Keratinocyte (primary cell): ENCODE measurements around the gene NR3C2. TPM values are rescaled to one million over a fixed set of nuclear protein-coding genes. Genes with fewer than 3 reads are reported as not detected.

ENCODE experiments used
- DNase-seq: peaks from one replicate; pipeline ENCODE4 v3.0.0-alpha.2; 2011; ENCODE audit warnings: low read depth, missing footprints, low spot score
- FAIRE-seq: peaks from 2 replicates; lab custom pipeline; 2011; peaks lifted over from hg19 to GRCh38; lab: Jason Lieb, UNC
- H2AFZ ChIP-seq: 2 replicates; pipeline ENCODE4 v1.6.0; 2012; ENCODE audit warnings: low read length, control low read depth, inconsistent platforms; ENCODE audit not compliant: control insufficient read depth
- H3K27ac ChIP-seq: 2 replicates; pipeline ENCODE4 v1.5.1; 2011; ENCODE audit warnings: low read length; ENCODE audit not compliant: control insufficient read depth, insufficient read depth
- H3K27me3 ChIP-seq: 3 replicates; pipeline ENCODE4 v1.6.0; 2011; ENCODE audit warnings: low read length; ENCODE audit not compliant: control insufficient read depth, insufficient read depth; ENCODE audit errors: extremely low read depth
- H3K36me3 ChIP-seq, 2 experiments: 2 replicates in 1 of 2; 3 replicates in 1 of 2; pipeline ENCODE4 v1.5.1; 2011; ENCODE audit warnings: low read length in 2 of 2, mild to moderate bottlenecking in 1 of 2; ENCODE audit not compliant: control insufficient read depth in 2 of 2, insufficient read depth in 2 of 2; ENCODE audit errors: extremely low read depth in 1 of 2
- H3K4me1 ChIP-seq: 3 replicates; pipeline ENCODE4 v1.5.1; 2011; ENCODE audit warnings: low read length; ENCODE audit not compliant: control insufficient read depth, insufficient read depth; ENCODE audit errors: extremely low read depth
- H3K4me2 ChIP-seq: 3 replicates; pipeline ENCODE4 v1.6.0; 2011; ENCODE audit warnings: low read depth, low read length; ENCODE audit not compliant: control insufficient read depth, insufficient read depth; ENCODE audit errors: extremely low read depth
- H3K4me3 ChIP-seq, 3 experiments: fragments of 200-600 bp in 1 of 3; sonication (generic) in 1 of 3; 2 replicates in 2 of 3; 3 replicates in 1 of 3; pipeline ENCODE4 v1.5.1; 2011 to 2016; ENCODE audit warnings: low read length in 3 of 3, mild to moderate bottlenecking in 3 of 3, control low read depth in 2 of 3, inconsistent platforms in 1 of 3, low read depth in 1 of 3, mixed read lengths in 1 of 3, mixed run types in 1 of 3, moderate library complexity in 1 of 3; ENCODE audit not compliant: control insufficient read depth in 2 of 3, insufficient read depth in 2 of 3; ENCODE audit errors: extremely low read depth in 1 of 3
- H3K79me2 ChIP-seq: 2 replicates; pipeline ENCODE4 v1.6.0; 2012; ENCODE audit warnings: low read length; ENCODE audit not compliant: control insufficient read depth, insufficient read depth
- H3K9ac ChIP-seq: 3 replicates; pipeline ENCODE4 v1.6.0; 2011; ENCODE audit warnings: low read length; ENCODE audit not compliant: control insufficient read depth, insufficient read depth; ENCODE audit errors: extremely low read depth
- H3K9me1 ChIP-seq: 3 replicates; pipeline ENCODE4 v1.6.0; 2011; ENCODE audit warnings: low read length; ENCODE audit not compliant: control insufficient read depth, insufficient read depth; ENCODE audit errors: extremely low read depth
- H3K9me3 ChIP-seq: 2 replicates; pipeline ENCODE4 v1.5.1; 2012; ENCODE audit warnings: low read depth, low read length; ENCODE audit not compliant: control insufficient read depth
- H4K20me1 ChIP-seq: 3 replicates; pipeline ENCODE4 v1.6.0; 2011; ENCODE audit warnings: low read length; ENCODE audit not compliant: control insufficient read depth, insufficient read depth; ENCODE audit errors: extremely low read depth
- EZH2 ChIP-seq: IDR thresholded peaks from one replicate; pipeline ENCODE4 v1.6.1; 2012; ENCODE audit warnings: inconsistent platforms, mild to moderate bottlenecking, low read length, moderate library complexity
- dilution Hi-C: fragments of 300-500 bp; cut with MboI; formaldehyde crosslinking; loops from one replicate; pipeline ENCODE4 v1.7.0; 2020; ENCODE audit warnings: low sequenced_read_pairs; ENCODE audit not compliant: extremely low pct_ligation_motif_present
- polyA plus RNA-seq, 5 experiments: library from polyadenylated mRNA; depleted of rRNA in 3 of 5; stranded (reverse) in 3 of 5; stranded (forward) in 1 of 5; unstranded in 1 of 5; fragments of >200 nt; gene quantifications; 1 replicate in 1 of 5; 2 replicates in 3 of 5; 3 replicates in 1 of 5; pipeline versions ENCODE4 v1.2.1 to v1.2.3, GENCODE V29; 2011 to 2012; ENCODE audit warnings: missing spikeins in 2 of 5, low read depth in 1 of 5, low replicate concordance in 1 of 5
- TF ChIP-seq, protein P1 (sequence below), 3 experiments: IDR thresholded peaks in 1 of 3; conservative IDR thresholded peaks in 1 of 3; optimal IDR thresholded peaks in 1 of 3; 2 replicates in 2 of 3; 3 replicates in 1 of 3; pipeline versions ENCODE3 to v1.5.1; 2011; ENCODE audit warnings: low read length in 3 of 3, mild to moderate bottlenecking in 3 of 3, moderate library complexity in 2 of 3, control low read depth in 1 of 3, inconsistent platforms in 1 of 3; ENCODE audit not compliant: insufficient read depth in 2 of 3; ENCODE audit errors: extremely low read depth in 1 of 3

NR3C2 gene
- polyA plus RNA-seq, 1 donor (not counting 4 experiments of a cell fraction or from before 2014, with no cell fraction given), result 1.5 TPM

DNA sequence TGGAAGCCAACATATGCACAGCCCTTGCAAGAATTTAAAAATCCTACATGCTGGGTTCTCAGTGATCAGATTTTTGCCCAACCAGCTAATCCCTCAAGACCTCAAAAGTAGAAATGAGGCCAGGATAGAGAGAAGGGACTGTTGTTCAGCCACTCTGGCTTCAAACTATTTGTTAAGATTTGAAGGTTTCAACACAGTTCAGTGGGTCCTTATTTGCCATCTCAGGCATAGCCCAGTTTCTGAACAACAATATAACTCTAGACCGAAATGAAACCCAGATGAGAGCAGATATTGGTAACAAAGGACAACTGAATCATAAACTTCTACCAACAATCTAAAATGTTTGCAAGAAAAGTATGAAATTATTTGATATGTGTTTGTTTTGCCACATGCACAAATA, 237.3 kb downstream of the NR3C2 start:
- dilution Hi-C loops, result no loop called here
- no peak for FAIRE-seq
- Histone ChIP-seq H3K9me3 (no peaks in the 10 kb centered on the region), H2AFZ (no peak overlapping the region), H3K4me2 (no peak overlapping the region), H3K36me3 (no peaks in the 10 kb centered on the region), H3K9me1 (no peaks in the 10 kb centered on the region), H3K27me3 (no peaks in the 10 kb centered on the region), H4K20me1 (no peaks in the 10 kb centered on the region), H3K79me2 (no peaks in the 10 kb centered on the region), H3K4me1 (no peaks in the 10 kb centered on the region), H3K4me3 (no peak overlapping the region), H3K27ac (no peak overlapping the region), H3K9ac (no peak overlapping the region)
- TF ChIP-seq, protein P1, sequence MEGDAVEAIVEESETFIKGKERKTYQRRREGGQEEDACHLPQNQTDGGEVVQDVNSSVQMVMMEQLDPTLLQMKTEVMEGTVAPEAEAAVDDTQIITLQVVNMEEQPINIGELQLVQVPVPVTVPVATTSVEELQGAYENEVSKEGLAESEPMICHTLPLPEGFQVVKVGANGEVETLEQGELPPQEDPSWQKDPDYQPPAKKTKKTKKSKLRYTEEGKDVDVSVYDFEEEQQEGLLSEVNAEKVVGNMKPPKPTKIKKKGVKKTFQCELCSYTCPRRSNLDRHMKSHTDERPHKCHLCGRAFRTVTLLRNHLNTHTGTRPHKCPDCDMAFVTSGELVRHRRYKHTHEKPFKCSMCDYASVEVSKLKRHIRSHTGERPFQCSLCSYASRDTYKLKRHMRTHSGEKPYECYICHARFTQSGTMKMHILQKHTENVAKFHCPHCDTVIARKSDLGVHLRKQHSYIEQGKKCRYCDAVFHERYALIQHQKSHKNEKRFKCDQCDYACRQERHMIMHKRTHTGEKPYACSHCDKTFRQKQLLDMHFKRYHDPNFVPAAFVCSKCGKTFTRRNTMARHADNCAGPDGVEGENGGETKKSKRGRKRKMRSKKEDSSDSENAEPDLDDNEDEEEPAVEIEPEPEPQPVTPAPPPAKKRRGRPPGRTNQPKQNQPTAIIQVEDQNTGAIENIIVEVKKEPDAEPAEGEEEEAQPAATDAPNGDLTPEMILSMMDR (optimal IDR thresholded peaks at IDR 0.05 in 1 of 3, IDR thresholded peaks at IDR 0.05 in 1 of 3, conservative IDR thresholded peaks at IDR 0.05 in 1 of 3; ENCODE audit: extremely low read depth in 1 of 3, insufficient read depth in 2 of 3, low read length in 3 of 3), result no peak
- TF ChIP-seq EZH2, result no peak
- DNase-seq, result no peak

- Histone ChIP-seq H3K9ac (no peak overlapping the region), H3K36me3 (no peaks in the 10 kb centered on the region), H2AFZ (no peak overlapping the region), H3K4me2 (no peak overlapping the region), H3K9me3 (no peaks in the 10 kb centered on the region), H3K27me3 (no peaks in the 10 kb centered on the region), H3K4me3 (no peak overlapping the region), H3K79me2 (no peaks in the 10 kb centered on the region), H3K4me1 (no peaks in the 10 kb centered on the region), H4K20me1 (no peaks in the 10 kb centered on the region), H3K27ac (no peak overlapping the region), H3K9me1 (no peaks in the 10 kb centered on the region)
- no peak for FAIRE-seq
- DNase-seq, result no peak
- TF ChIP-seq EZH2, result no peak
- TF ChIP-seq, protein P1 (optimal IDR thresholded peaks at IDR 0.05 in 1 of 3, IDR thresholded peaks at IDR 0.05 in 1 of 3, conservative IDR thresholded peaks at IDR 0.05 in 1 of 3; ENCODE audit: extremely low read depth in 1 of 3, insufficient read depth in 2 of 3, low read length in 3 of 3), result no peak
- dilution Hi-C loops, result no loop called here
Measured at GRCh38 chr4:148204171-148204570, 238.0 kb downstream of the NR3C2 start.
